Natural killer cell (primary cell): ENCODE measurements around the gene TEX10. TPM values are rescaled to one million over a fixed set of nuclear protein-coding genes. Genes with fewer than 3 reads are reported as not detected.

Experiments used
- ATAC-seq, 3 donors: fragments of 150-1000 bp in 2 of 3; fragments of 200-7000 bp in 1 of 3; cut with Tn5 transposase; 1 replicate in 1 of 3; 2 replicates in 2 of 3; pipeline ENCODE4 v1.10.0; 2021; ENCODE audit warnings: mild to moderate bottlenecking in 2 of 3, moderate library complexity in 2 of 3
- DNase-seq, 2 donors: peaks; one replicate each; pipeline versions ENCODE4 v3.0.0 to v3.0.0-alpha.2; 2013 to 2021; ENCODE audit warnings: mixed read lengths in 1 of 2
- H3K27ac ChIP-seq: one replicate; pipeline ENCODE4 v1.5.1; 2013; ENCODE audit warnings: mild to moderate bottlenecking, low read length
- H3K27me3 ChIP-seq: one replicate; pipeline ENCODE4 v1.6.1; 2013; ENCODE audit warnings: low read length; ENCODE audit not compliant: control insufficient read depth, insufficient read depth
- H3K36me3 ChIP-seq: one replicate; pipeline ENCODE4 v1.6.1; 2013; ENCODE audit warnings: low read length; ENCODE audit not compliant: control insufficient read depth, insufficient read depth
- H3K4me1 ChIP-seq: one replicate; pipeline ENCODE4 v1.6.1; 2013; ENCODE audit warnings: low read length; ENCODE audit not compliant: control insufficient read depth, insufficient read depth
- H3K4me3 ChIP-seq: one replicate; pipeline ENCODE4 v1.5.1; 2013; ENCODE audit warnings: low read length
- H3K9me3 ChIP-seq: one replicate; pipeline ENCODE4 v1.6.1; 2013; ENCODE audit warnings: low read length; ENCODE audit not compliant: control insufficient read depth, insufficient read depth
- H3K27ac Mint-ChIP-seq, 2 donors: one replicate each; pipeline ENCODE4 v1.8.0; 2022; ENCODE audit warnings: mild to moderate bottlenecking in 2 of 2, mixed read lengths in 2 of 2, moderate library complexity in 1 of 2
- H3K27me3 Mint-ChIP-seq, 2 donors: one replicate each; pipeline ENCODE4 v1.8.0; 2022; ENCODE audit warnings: low read depth in 2 of 2, mixed read lengths in 2 of 2
- H3K36me3 Mint-ChIP-seq: one replicate; pipeline ENCODE4 v1.8.0; 2022; ENCODE audit warnings: mixed read lengths
- H3K4me1 Mint-ChIP-seq, 2 donors: one replicate each; pipeline ENCODE4 v1.8.0; 2022; ENCODE audit warnings: mixed read lengths in 2 of 2
- H3K4me3 Mint-ChIP-seq: one replicate; pipeline ENCODE4 v1.8.0; 2022; ENCODE audit warnings: mild to moderate bottlenecking, moderate library complexity, mixed read lengths
- H3K9me3 Mint-ChIP-seq, 2 donors: one replicate each; pipeline ENCODE4 v1.8.0; 2022; ENCODE audit warnings: mixed read lengths in 2 of 2
- CTCF ChIP-seq: fragments of 200-600 bp; IDR thresholded peaks from one replicate; pipeline ENCODE4 v1.8.0; 2022; ENCODE audit warnings: antibody characterized with exemption
- WGBS: methylation state at CpG from one replicate; pipeline ENCODE4 v1.1.7; 2013; ENCODE audit warnings: missing lambda C conversion rate; ENCODE audit not compliant: insufficient coverage; 5-methylcytosine and 5-hydroxymethylcytosine counted together
- intact Hi-C: fragments of 100-400 bp; cut with micrococcal nuclease; formaldehyde crosslinking; loops from one replicate; pipeline ENCODE4 v1.14.2; 2022
- total RNA-seq, 4 donors: library from RNA; stranded (reverse); fragments of 120-200 nt in 1 of 4; gene quantifications; one replicate each; pipeline versions ENCODE4 v1.2.3 to v1.2.4, GENCODE V29; 2013 to 2022

TEX10 gene
- total RNA-seq, 3 donors from 2014 or later (not counting 1 experiment from before 2014, with no cell fraction given), result 11.1 to 15.9 (median 13.2) TPM

DNA sequence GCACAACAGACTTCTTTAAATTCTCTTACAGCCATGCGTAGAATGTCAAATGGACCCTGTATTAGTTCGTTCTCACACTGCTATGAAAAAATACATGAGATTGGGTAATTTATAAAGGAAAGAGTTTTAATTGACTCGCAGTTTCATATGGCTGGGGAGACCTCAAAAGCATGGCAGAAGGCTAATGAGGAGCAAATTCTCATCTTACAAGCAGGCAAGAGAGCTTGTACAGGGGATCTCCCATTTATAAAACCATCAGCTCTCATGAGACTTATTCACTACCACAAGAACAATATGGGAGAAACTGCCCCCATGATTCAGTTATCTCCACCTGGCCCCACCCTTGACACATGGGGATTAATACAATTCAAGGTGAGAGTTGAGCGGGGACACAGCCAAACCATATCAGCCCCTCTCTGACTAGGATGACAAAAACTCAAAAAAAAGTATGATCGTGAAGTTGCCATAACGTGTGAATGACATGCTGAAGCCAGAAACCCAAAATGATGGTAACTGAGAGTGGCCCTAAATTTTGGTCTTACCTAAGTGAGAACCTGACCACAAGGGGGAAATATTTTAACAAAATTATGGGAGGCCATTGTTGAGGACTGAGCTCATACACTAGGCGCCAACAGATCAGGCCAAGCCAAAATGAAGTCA, 17.5 kb upstream of the TEX10 start:
- Mint-ChIP-seq H3K36me3 (no peaks in the 10 kb centered on the region), H3K27ac (no peak overlapping the region), H3K27me3 (peaks cover 5 to 19% of the 10 kb centered on the region in 2 donors), H3K9me3 (no peaks in the 10 kb centered on the region), H3K4me1 (no peaks in the 10 kb centered on the region), H3K4me3 (no peak overlapping the region)
- Histone ChIP-seq H3K27me3 (no peaks in the 10 kb centered on the region), H3K36me3 (no peaks in the 10 kb centered on the region), H3K4me3 (no peak overlapping the region), H3K9me3 (no peaks in the 10 kb centered on the region), H3K27ac (no peak overlapping the region), H3K4me1 (no peaks in the 10 kb centered on the region)
- no peak for DNase-seq
- no peak for TF ChIP-seq CTCF
- 97% methylated on average over 7 of the region's 7 CpGs for WGBS
- intact Hi-C loops, result no loop called here
- ATAC-seq, result no peak

GRCh38 chr9:100368672-100369071, 15.9 kb upstream of the TEX10 start:
- DNase-seq (no peak), ATAC-seq (no peak)
- Histone ChIP-seq H3K27me3 (no peaks in the 10 kb centered on the region), H3K36me3 (no peaks in the 10 kb centered on the region), H3K4me3 (no peak overlapping the region), H3K4me1 (no peaks in the 10 kb centered on the region), H3K9me3 (no peaks in the 10 kb centered on the region), H3K27ac (no peak overlapping the region)
- no peak overlapping the region for H3K4me3 Mint-ChIP-seq
- H3K27me3 Mint-ChIP-seq, result peaks cover 5 to 12% of the 10 kb centered on the region in 2 donors
- intact Hi-C loops, result no loop called here
- no peak for TF ChIP-seq CTCF
- no peak overlapping the region for H3K27ac Mint-ChIP-seq
- H3K36me3 Mint-ChIP-seq, result no peaks in the 10 kb centered on the region
- WGBS, result 94% methylated on average over 9 of the region's 9 CpGs
- H3K9me3 Mint-ChIP-seq, result no peaks in the 10 kb centered on the region
- no peaks in the 10 kb centered on the region for H3K4me1 Mint-ChIP-seq

GRCh38 chr9:100366121-100366520, 13.4 kb upstream of the TEX10 start:
- no peak overlapping the region for H3K4me3 Mint-ChIP-seq
- Histone ChIP-seq H3K4me1 (no peaks in the 10 kb centered on the region), H3K36me3 (no peaks in the 10 kb centered on the region), H3K4me3 (no peak overlapping the region), H3K27ac (no peak overlapping the region), H3K9me3 (no peaks in the 10 kb centered on the region), H3K27me3 (no peaks in the 10 kb centered on the region)
- no peaks in the 10 kb centered on the region for H3K27me3 Mint-ChIP-seq
- ATAC-seq, result no peak
- intact Hi-C loops, result no loop called here
- H3K36me3 Mint-ChIP-seq, result no peaks in the 10 kb centered on the region
- no peaks in the 10 kb centered on the region for H3K9me3 Mint-ChIP-seq
- no peak overlapping the region for H3K27ac Mint-ChIP-seq
- no peaks in the 10 kb centered on the region for H3K4me1 Mint-ChIP-seq
- DNase-seq, result no peak
- no peak for TF ChIP-seq CTCF
- 88% methylated on average over 5 of the region's 5 CpGs for WGBS

- no peaks in the 10 kb centered on the region for H3K27me3 Mint-ChIP-seq
- intact Hi-C loops, result no loop called here
- H3K27ac Mint-ChIP-seq, result no peak overlapping the region
- H3K9me3 Mint-ChIP-seq, result no peaks in the 10 kb centered on the region
- H3K9me3 ChIP-seq, result no peaks in the 10 kb centered on the region
- no peak overlapping the region for H3K27ac ChIP-seq
- DNase-seq (no peak), ATAC-seq (no peak)
- no peak for TF ChIP-seq CTCF
- H3K27me3 ChIP-seq, result no peaks in the 10 kb centered on the region
- 91% methylated on average over 8 of the region's 8 CpGs for WGBS
- no peaks in the 10 kb centered on the region for H3K4me1 ChIP-seq
- no peaks in the 10 kb centered on the region for H3K36me3 Mint-ChIP-seq
- no peaks in the 10 kb centered on the region for H3K36me3 ChIP-seq
- H3K4me3 ChIP-seq, result no peak overlapping the region
- no peak overlapping the region for H3K4me3 Mint-ChIP-seq
- H3K4me1 Mint-ChIP-seq, result no peaks in the 10 kb centered on the region
Measured at GRCh38 chr9:100364013-100364412, 11.3 kb upstream of the TEX10 start.
